HAP-1 (cell line): ENCODE measurements around the gene RABEP2.
"Not testable (repeated sequence)": the region's sequence is repeated elsewhere in the genome, so short reads cannot be mapped to it uniquely, and the experiment has no call there.

Experiments used
- DNase-seq, 2 experiments: peaks; one replicate each; pipeline ENCODE4 v3.0.0-alpha.2; 2016 to 2020; ENCODE audit warnings: low spot score in 2 of 2
- H3K27me3 ChIP-seq: fragments of 250-450 bp; sonication (Bioruptor Pico); 2 replicates; pipeline ENCODE4 v1.5.1; 2020; ENCODE audit warnings: low read depth, mild to moderate bottlenecking, moderate library complexity
- H3K36me3 ChIP-seq: fragments of 250-450 bp; sonication (Bioruptor Pico); replicated peaks from 2 replicates; pipeline ENCODE4 v1.5.1; 2020; ENCODE audit warnings: mild to moderate bottlenecking
- H3K4me1 ChIP-seq: fragments of 250-450 bp; sonication (Bioruptor Pico); 2 replicates; pipeline ENCODE4 v1.5.1; 2020; ENCODE audit warnings: mild to moderate bottlenecking
- H3K4me3 ChIP-seq: fragments of 250-450 bp; sonication (Bioruptor Pico); 2 replicates; pipeline ENCODE4 v1.5.1; 2020; ENCODE audit warnings: mild to moderate bottlenecking, moderate library complexity
- H3K9me3 ChIP-seq: fragments of 250-450 bp; sonication (Bioruptor Pico); 2 replicates; pipeline ENCODE4 v1.5.1; 2020; ENCODE audit warnings: mild to moderate bottlenecking, moderate library complexity
- in situ Hi-C: fragments of 300-500 bp; cut with MboI; formaldehyde crosslinking; loops from 3 replicates; pipeline ENCODE4 v1.14.3; 2020; ENCODE audit warnings: low sequenced_read_pairs, inconsistent platforms, mixed read lengths

Gene RABEP2

DNA sequence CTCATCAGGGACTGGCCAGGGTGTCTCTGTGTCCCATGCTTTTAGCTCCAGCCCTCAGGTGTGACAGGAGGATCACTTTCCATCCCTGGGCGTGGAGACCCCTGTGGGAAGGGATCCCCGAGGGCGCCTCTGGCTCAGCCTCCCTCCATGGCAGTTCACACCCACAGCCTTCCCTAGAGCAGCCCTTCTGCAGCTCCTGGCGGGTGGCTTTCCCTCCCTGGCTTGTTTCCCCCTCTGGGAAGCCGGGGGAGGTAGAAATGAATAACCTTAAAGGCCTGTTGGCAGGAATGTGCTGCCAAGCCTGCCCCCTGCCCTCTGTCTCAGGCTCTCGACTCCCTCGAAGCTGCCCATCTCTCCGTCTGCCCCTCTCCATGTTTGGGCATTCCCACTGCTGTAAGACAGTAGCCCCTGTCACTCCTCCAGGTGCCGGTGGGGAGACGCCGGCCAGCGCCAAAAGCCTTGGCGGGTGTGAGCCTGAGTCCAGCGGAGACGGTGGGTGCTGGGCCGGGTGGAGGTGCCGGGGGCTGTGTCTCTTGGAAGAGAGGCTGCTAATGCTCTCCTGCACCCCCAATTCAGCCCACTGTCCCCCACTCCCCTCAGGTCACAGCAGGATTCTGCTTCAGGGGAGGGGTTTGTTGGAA lies 48.9 kb downstream of the RABEP2 start:
- no peaks in the 10 kb centered on the region for H3K27me3 ChIP-seq
- H3K9me3 ChIP-seq = no peaks in the 10 kb centered on the region
- H3K4me1 ChIP-seq = peaks cover 8% of the 10 kb centered on the region
- in situ Hi-C loops = no loop called here
- H3K36me3 ChIP-seq = peaks cover 16% of the 10 kb centered on the region
- no peak overlapping the region for H3K4me3 ChIP-seq
- no peak for DNase-seq

DNA sequence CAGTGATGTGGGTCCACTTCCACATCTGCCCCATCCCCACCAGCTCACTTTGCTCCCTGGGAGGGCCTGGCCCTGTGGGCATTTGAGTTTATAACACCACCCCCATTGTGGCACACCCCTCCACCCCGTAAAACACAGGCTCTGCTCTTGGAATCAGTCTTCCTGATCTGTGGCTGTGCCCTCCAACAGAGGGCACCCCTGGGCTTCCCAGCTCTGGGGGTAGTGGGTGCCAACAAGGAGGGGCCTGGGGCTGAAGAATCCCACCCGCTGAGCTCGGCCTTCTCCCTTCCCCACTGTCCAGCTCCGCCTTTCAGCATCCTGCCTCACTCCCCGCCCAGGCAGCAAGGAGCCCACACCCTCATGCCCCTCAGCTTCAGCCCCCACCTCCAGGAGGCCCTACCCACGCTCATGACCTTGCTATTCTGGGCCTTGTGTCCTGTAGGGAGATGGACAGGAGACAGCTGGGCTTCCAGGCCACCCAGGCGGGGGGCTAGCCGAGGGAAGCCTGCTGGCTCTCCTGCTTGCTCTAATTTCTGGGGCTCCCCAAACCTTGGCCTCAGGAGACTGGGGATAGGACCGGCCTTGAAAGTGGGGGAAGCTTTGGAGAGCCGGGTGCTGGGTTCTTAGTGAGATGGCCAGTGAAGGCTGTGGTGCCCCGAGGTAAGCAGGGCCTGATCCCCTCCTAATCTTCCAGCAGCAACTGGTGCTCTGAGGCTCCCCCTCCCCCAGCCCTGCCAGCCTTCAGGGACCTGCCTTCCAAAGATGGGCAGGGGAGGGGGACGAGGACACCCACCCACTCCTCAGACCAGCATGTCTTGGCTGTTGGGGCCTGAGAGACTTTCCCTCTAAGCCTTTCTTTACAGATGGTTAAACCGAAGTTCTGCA lies 49.7 kb downstream of the RABEP2 start:
- peaks cover 8% of the 10 kb centered on the region for H3K4me1 ChIP-seq
- H3K9me3 ChIP-seq = no peaks in the 10 kb centered on the region
- DNase-seq = no peak
- H3K36me3 ChIP-seq = peaks cover 22% of the 10 kb centered on the region
- no peaks in the 10 kb centered on the region for H3K27me3 ChIP-seq
- in situ Hi-C loops = no loop called here
- H3K4me3 ChIP-seq = no peak overlapping the region

DNA sequence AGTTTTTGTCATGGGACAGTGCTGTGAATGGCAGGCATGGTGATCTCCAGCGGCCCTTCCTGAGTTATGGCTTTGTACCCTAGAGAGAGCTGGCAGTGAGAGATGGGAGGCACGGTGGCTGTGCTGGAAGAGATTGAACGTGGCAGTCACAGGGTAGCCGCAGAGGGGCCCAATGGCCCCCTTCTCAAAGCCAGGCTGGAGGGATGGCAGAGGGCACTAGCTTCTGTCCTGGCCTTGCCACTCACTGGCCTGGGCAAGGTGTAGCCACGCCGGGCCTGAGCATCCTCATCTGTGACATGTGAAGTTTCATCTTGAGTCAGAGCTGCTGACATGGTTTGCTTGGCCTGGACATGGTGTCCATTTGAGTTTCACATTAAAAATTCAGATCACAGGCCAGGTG lies 50.6 kb downstream of the RABEP2 start:
- H3K4me3 ChIP-seq = no peak overlapping the region
- H3K4me1 ChIP-seq = peaks cover 5% of the 10 kb centered on the region
- in situ Hi-C loops = no loop called here
- peaks cover 31% of the 10 kb centered on the region for H3K36me3 ChIP-seq
- H3K9me3 ChIP-seq = no peaks in the 10 kb centered on the region
- DNase-seq = no peak
- no peaks in the 10 kb centered on the region for H3K27me3 ChIP-seq

- peak in 1 of 2 experiments; percentile 63 for DNase-seq
- in situ Hi-C loops = no loop called here
- Histone ChIP-seq H3K4me3 (no peak overlapping the region), H3K27me3 (no peaks in the 10 kb centered on the region), H3K9me3 (no peaks in the 10 kb centered on the region), H3K36me3 (peaks cover 39% of the 10 kb centered on the region), H3K4me1 (peaks cover 2% of the 10 kb centered on the region)
These were observed 51.4 kb downstream of the RABEP2 start for GRCh38 chr16:28873543-28874201.

DNA sequence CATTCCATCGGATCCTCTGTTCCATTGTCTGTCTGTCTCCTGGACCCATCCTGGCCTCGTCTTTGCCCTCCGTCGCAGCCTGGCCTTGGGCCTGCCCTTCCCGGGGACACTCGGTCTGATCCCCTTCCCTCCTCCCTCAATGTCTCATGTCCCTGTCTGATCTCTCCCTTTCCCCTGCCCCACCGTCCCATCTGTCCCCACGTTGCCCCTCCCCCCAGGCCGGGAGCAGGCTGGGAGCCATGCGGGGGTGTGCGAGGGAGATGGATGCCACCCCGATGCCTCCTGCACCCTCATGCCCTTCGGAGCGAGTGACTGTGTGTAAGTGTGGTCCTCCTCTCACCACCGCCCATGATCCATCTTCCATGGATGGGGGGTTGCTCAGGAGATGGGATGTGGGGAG lies 52.1 kb downstream of the RABEP2 start:
- Histone ChIP-seq H3K4me3 (no peak overlapping the region), H3K36me3 (peaks cover 45% of the 10 kb centered on the region), H3K9me3 (no peaks in the 10 kb centered on the region), H3K4me1 (no peaks in the 10 kb centered on the region), H3K27me3 (no peaks in the 10 kb centered on the region)
- in situ Hi-C loops = no loop called here
- DNase-seq = no peak

GRCh38 chr16:28869201-28869600 lies 55.8 kb downstream of the RABEP2 start:
- Histone ChIP-seq H3K27me3 (no peaks in the 10 kb centered on the region), H3K4me3 (no peak overlapping the region), H3K4me1 (peaks cover 4% of the 10 kb centered on the region; the same call in 1 of the 2 replicates), H3K9me3 (no peaks in the 10 kb centered on the region), H3K36me3 (peaks cover 57% of the 10 kb centered on the region)
- in situ Hi-C loops = no loop called here
- DNase-seq = no peak

- H3K27me3 ChIP-seq, H3K4me1 ChIP-seq, H3K9me3 ChIP-seq, H3K4me3 ChIP-seq, DNase-seq, in situ Hi-C loops: not testable (repeated sequence)
- peaks cover 45% of the 10 kb centered on the region for H3K36me3 ChIP-seq
These were observed 57.4 kb downstream of the RABEP2 start for GRCh38 chr16:28867646-28868045.

DNA sequence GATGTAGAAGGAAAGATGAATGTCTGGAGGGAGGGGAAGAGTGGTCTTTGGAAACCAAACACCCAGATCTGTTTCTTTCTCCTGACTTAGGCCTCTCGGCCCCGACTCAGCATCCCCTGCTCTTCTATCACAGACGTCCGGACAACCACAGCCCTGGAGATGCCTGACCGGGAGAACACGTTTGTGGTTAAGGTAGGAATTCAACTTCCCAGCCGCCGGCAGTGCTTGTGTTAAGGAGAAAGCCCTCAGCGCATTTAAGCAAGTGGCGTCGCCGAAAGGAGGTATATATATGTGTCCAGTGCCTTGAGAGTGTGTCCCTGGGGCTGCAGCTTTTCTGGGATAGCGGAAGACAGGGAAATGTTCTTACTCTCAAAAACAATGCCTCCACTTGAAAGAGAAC lies 57.8 kb downstream of the RABEP2 start:
- no peaks in the 10 kb centered on the region for H3K27me3 ChIP-seq
- H3K4me1 ChIP-seq = peaks cover 4% of the 10 kb centered on the region; the same call in 1 of the 2 replicates
- in situ Hi-C loops = no loop called here
- no peak overlapping the region for H3K4me3 ChIP-seq
- no peak for DNase-seq
- H3K9me3 ChIP-seq = no peaks in the 10 kb centered on the region
- H3K36me3 ChIP-seq = peaks cover 45% of the 10 kb centered on the region

GRCh38 chr16:28866454-28866804 lies 58.6 kb downstream of the RABEP2 start:
- Histone ChIP-seq H3K4me1 (peaks cover 4% of the 10 kb centered on the region; the same call in 1 of the 2 replicates), H3K27me3 (no peaks in the 10 kb centered on the region), H3K9me3 (no peaks in the 10 kb centered on the region), H3K4me3 (no peak overlapping the region), H3K36me3 (peaks cover 42% of the 10 kb centered on the region)
- in situ Hi-C loops = no loop called here
- DNase-seq = no peak

- peaks cover 4% of the 10 kb centered on the region; the same call in 1 of the 2 replicates for H3K4me1 ChIP-seq
- no peaks in the 10 kb centered on the region for H3K9me3 ChIP-seq
- in situ Hi-C loops = no loop called here
- DNase-seq = no peak
- peaks cover 41% of the 10 kb centered on the region for H3K36me3 ChIP-seq
- no peak overlapping the region for H3K4me3 ChIP-seq
- no peaks in the 10 kb centered on the region for H3K27me3 ChIP-seq
These were observed 59.1 kb downstream of the RABEP2 start for GRCh38 chr16:28865722-28866453.

DNA sequence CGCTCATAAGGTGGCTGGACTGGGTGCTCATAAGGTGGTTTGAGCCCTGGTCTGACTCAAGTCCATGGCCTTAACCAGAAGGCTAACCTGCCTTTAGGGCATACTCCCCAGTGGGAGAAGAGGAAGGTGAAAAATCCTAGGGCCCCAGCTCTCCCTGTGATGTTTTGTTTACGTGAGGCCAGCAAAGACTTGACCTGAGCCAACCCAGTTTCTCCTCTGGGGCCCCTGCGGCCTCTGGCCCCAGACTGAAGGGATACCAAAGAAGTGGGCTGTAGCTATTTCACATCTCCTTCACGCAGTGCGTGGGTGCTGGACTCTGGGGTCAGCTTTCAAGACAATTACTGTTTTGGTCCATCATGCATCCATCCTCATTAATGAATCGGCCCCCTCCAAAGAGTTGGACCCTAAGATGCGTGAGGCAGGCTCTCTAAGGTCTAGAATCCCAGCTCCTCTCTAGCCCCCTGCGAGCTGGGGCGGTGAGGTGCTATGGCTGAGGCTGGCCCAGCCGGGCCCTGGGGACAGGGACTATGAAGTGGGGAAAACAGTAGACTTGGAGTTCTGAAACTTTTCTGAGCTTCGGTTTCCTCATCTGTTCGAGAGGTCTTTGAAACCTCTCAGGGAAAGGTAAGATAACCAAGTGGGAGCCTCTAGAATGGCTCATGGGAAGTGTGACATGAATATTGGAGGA lies 59.9 kb downstream of the RABEP2 start:
- no peak for DNase-seq
- Histone ChIP-seq H3K27me3 (no peaks in the 10 kb centered on the region), H3K36me3 (peaks cover 34% of the 10 kb centered on the region), H3K9me3 (no peaks in the 10 kb centered on the region), H3K4me3 (peak overlapping the region; percentile 99; the same call in 1 of the 2 replicates), H3K4me1 (peaks cover 4% of the 10 kb centered on the region; the same call in 1 of the 2 replicates)
- in situ Hi-C loops = no loop called here

DNA sequence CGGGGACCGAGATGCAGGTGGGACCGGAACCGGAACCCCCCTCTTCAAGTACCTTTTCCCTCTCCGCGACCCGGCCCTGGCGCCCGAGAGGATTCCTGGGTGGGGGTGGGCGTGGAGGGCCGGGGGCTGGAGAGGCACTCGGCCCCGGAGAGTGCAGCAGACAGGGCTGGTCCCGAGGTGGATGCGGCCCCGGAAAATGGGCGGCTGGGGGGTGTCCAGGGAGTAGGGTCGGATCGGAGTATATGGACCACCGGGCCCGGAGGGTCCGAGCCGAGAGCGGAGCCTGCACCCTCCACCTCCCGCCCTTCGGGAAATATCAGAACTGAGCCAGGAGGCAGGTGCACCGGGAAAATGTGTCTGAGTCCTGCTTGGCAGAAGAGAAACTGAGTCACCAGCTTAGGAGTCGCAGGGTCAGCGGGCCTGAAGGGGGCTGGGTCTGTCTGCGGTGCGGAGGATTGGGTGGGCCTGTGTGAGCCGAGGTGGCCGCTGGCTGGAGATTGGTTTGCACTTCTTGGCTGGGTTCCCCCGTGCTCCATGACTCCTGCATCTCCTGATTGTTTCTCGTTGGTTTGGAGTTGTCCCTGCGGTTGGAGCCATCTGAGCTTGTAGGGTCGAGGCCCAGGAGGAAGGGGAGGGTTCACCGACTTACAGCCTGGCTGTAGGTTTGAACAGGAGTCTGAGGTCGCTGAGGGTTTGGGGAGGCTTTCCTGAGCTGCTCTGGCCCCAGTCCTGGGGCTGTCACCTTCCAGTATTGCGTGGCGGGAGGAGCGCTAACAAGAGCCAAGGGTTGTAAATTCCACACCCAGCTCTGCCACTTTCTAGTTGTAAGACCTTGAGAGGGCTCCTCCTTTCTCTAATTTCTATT lies 60.9 kb downstream of the RABEP2 start:
- no peak for DNase-seq
- Histone ChIP-seq H3K4me3 (peak overlapping the region; percentile 99), H3K9me3 (no peaks in the 10 kb centered on the region), H3K4me1 (peaks cover 4% of the 10 kb centered on the region; the same call in 1 of the 2 replicates), H3K27me3 (no peaks in the 10 kb centered on the region), H3K36me3 (peaks cover 24% of the 10 kb centered on the region)
- in situ Hi-C loops = no loop called here
